Measurements from ENCODE around the gene NNAT. TPM values are rescaled to one million over a fixed set of nuclear protein-coding genes. Genes with fewer than 3 reads are reported as not detected.

NNAT gene
- total RNA-seq, 1 donor from 2014 or later: 0.16 TPM

GRCh38 chr20:37490663-37491350, 30.2 kb upstream of the NNAT start:
- Mint-ChIP-seq H3K36me3 (ENCODE audit: low read depth) (no peaks in the 10 kb centered on the region), H3K9me3 (no peaks in the 10 kb centered on the region), H3K4me3 (no peak overlapping the region), H3K27ac (no peak overlapping the region), H3K4me1 (no peaks in the 10 kb centered on the region), H3K27me3 (peaks cover under 1% of the 10 kb centered on the region)
- no peak for DNase-seq
- intact Hi-C loops (cut with micrococcal nuclease): no loop called here

GRCh38 chr20:37492096-37492625, 28.9 kb upstream of the NNAT start:
- Mint-ChIP-seq H3K27me3 (no peaks in the 10 kb centered on the region), H3K4me3 (no peak overlapping the region), H3K9me3 (no peaks in the 10 kb centered on the region), H3K4me1 (no peaks in the 10 kb centered on the region), H3K27ac (no peak overlapping the region), H3K36me3 (ENCODE audit: low read depth) (no peaks in the 10 kb centered on the region)
- intact Hi-C loops (cut with micrococcal nuclease): no loop called here
- DNase-seq: no peak

GRCh38 chr20:37492945-37493344, 28.1 kb upstream of the NNAT start:
- Mint-ChIP-seq H3K27me3 (no peaks in the 10 kb centered on the region), H3K27ac (no peak overlapping the region), H3K4me3 (no peak overlapping the region), H3K9me3 (no peaks in the 10 kb centered on the region), H3K36me3 (ENCODE audit: low read depth) (no peaks in the 10 kb centered on the region), H3K4me1 (no peaks in the 10 kb centered on the region)
- no peak for DNase-seq
- intact Hi-C loops (cut with micrococcal nuclease): no loop called here

GRCh38 chr20:37494301-37494700, 26.7 kb upstream of the NNAT start:
- Mint-ChIP-seq H3K4me3 (no peak overlapping the region), H3K36me3 (ENCODE audit: low read depth) (no peaks in the 10 kb centered on the region), H3K9me3 (no peaks in the 10 kb centered on the region), H3K27ac (no peak overlapping the region), H3K4me1 (no peaks in the 10 kb centered on the region), H3K27me3 (no peaks in the 10 kb centered on the region)
- DNase-seq: no peak
- intact Hi-C loops (cut with micrococcal nuclease): no loop called here

- H3K9me3 Mint-ChIP-seq: no peaks in the 10 kb centered on the region
Observed at GRCh38 chr20:37494796-37495195, 26.3 kb upstream of the NNAT start.

GRCh38 chr20:37498066-37498665, 22.9 kb upstream of the NNAT start:
- H3K27me3 Mint-ChIP-seq: no peaks in the 10 kb centered on the region
- no peak overlapping the region for H3K27ac Mint-ChIP-seq
- intact Hi-C loops (cut with micrococcal nuclease): no loop called here
- no peaks in the 10 kb centered on the region for H3K4me1 Mint-ChIP-seq
- no peak for DNase-seq
- H3K4me3 Mint-ChIP-seq: no peak overlapping the region
- H3K36me3 Mint-ChIP-seq (ENCODE audit: low read depth): no peaks in the 10 kb centered on the region
- H3K9me3 Mint-ChIP-seq: no peaks in the 10 kb centered on the region

More at GRCh38 chr20:37494796-37495195, 26.3 kb upstream of the NNAT start:
- Mint-ChIP-seq H3K4me1 (no peaks in the 10 kb centered on the region), H3K27ac (no peak overlapping the region), H3K27me3 (no peaks in the 10 kb centered on the region), H3K4me3 (no peak overlapping the region), H3K36me3 (ENCODE audit: low read depth) (no peaks in the 10 kb centered on the region)
- intact Hi-C loops (cut with micrococcal nuclease): no loop called here
- DNase-seq: no peak

GRCh38 chr20:37500311-37500710, 20.7 kb upstream of the NNAT start:
- no peak for DNase-seq
- no peak overlapping the region for H3K27ac Mint-ChIP-seq
- no peaks in the 10 kb centered on the region for H3K36me3 Mint-ChIP-seq (ENCODE audit: low read depth)
- no peaks in the 10 kb centered on the region for H3K9me3 Mint-ChIP-seq
- intact Hi-C loops (cut with micrococcal nuclease): no loop called here
- no peaks in the 10 kb centered on the region for H3K4me1 Mint-ChIP-seq
- no peak overlapping the region for H3K4me3 Mint-ChIP-seq
- H3K27me3 Mint-ChIP-seq: no peaks in the 10 kb centered on the region

GRCh38 chr20:37501940-37502339, 19.1 kb upstream of the NNAT start:
- DNase-seq: no peak
- Mint-ChIP-seq H3K4me1 (no peaks in the 10 kb centered on the region), H3K27me3 (no peaks in the 10 kb centered on the region), H3K27ac (no peak overlapping the region), H3K4me3 (no peak overlapping the region), H3K36me3 (ENCODE audit: low read depth) (no peaks in the 10 kb centered on the region), H3K9me3 (no peaks in the 10 kb centered on the region)
- intact Hi-C loops (cut with micrococcal nuclease): no loop called here

- no peaks in the 10 kb centered on the region for H3K36me3 Mint-ChIP-seq (ENCODE audit: low read depth)
- H3K4me1 Mint-ChIP-seq: no peaks in the 10 kb centered on the region
- no peak overlapping the region for H3K4me3 Mint-ChIP-seq
- DNase-seq: no peak
- no peak overlapping the region for H3K27ac Mint-ChIP-seq
- H3K9me3 Mint-ChIP-seq: no peaks in the 10 kb centered on the region
- intact Hi-C loops (cut with micrococcal nuclease): no loop called here
- no peaks in the 10 kb centered on the region for H3K27me3 Mint-ChIP-seq
Observed at GRCh38 chr20:37502654-37503053, 18.4 kb upstream of the NNAT start.

GRCh38 chr20:37503256-37503927, 17.7 kb upstream of the NNAT start:
- H3K36me3 Mint-ChIP-seq (ENCODE audit: low read depth): no peaks in the 10 kb centered on the region
- H3K4me1 Mint-ChIP-seq: no peaks in the 10 kb centered on the region
- H3K27me3 Mint-ChIP-seq: no peaks in the 10 kb centered on the region
- DNase-seq: no peak
- intact Hi-C loops (cut with micrococcal nuclease): no loop called here
- H3K27ac Mint-ChIP-seq: no peak overlapping the region
- H3K4me3 Mint-ChIP-seq: no peak overlapping the region
- H3K9me3 Mint-ChIP-seq: no peaks in the 10 kb centered on the region

GRCh38 chr20:37504404-37505096, 16.5 kb upstream of the NNAT start:
- H3K4me3 Mint-ChIP-seq: no peak overlapping the region
- H3K9me3 Mint-ChIP-seq: no peaks in the 10 kb centered on the region
- H3K27me3 Mint-ChIP-seq: no peaks in the 10 kb centered on the region
- DNase-seq: no peak
- intact Hi-C loops (cut with micrococcal nuclease): no loop called here
- no peaks in the 10 kb centered on the region for H3K4me1 Mint-ChIP-seq
- H3K27ac Mint-ChIP-seq: no peak overlapping the region
- H3K36me3 Mint-ChIP-seq (ENCODE audit: low read depth): no peaks in the 10 kb centered on the region

- H3K9me3 Mint-ChIP-seq: no peaks in the 10 kb centered on the region
- no peak for DNase-seq
- H3K27ac Mint-ChIP-seq: no peak overlapping the region
- H3K4me3 Mint-ChIP-seq: no peak overlapping the region
- no peaks in the 10 kb centered on the region for H3K36me3 Mint-ChIP-seq (ENCODE audit: low read depth)
- intact Hi-C loops (cut with micrococcal nuclease): no loop called here
- no peaks in the 10 kb centered on the region for H3K27me3 Mint-ChIP-seq
- H3K4me1 Mint-ChIP-seq: no peaks in the 10 kb centered on the region
Observed at GRCh38 chr20:37505263-37506151, 15.5 kb upstream of the NNAT start.

GRCh38 chr20:37506152-37506725, 14.8 kb upstream of the NNAT start:
- H3K27ac Mint-ChIP-seq: no peak overlapping the region
- no peaks in the 10 kb centered on the region for H3K9me3 Mint-ChIP-seq
- DNase-seq: no peak
- H3K4me1 Mint-ChIP-seq: no peaks in the 10 kb centered on the region
- H3K36me3 Mint-ChIP-seq (ENCODE audit: low read depth): peaks cover 3% of the 10 kb centered on the region
- H3K4me3 Mint-ChIP-seq: no peak overlapping the region
- H3K27me3 Mint-ChIP-seq: no peaks in the 10 kb centered on the region
- intact Hi-C loops (cut with micrococcal nuclease): no loop called here

Measured in activated CD4-positive, alpha-beta T cell treated with anti-CD3 and anti-CD28 coated beads, Interleukin-2, amount 10 ng/mL, durations not matched to agents 24 days and 14 days (primary cell).